MCF 10A (cell line): Measurements from ENCODE around the gene NOD2. TPM values are rescaled to one million over a fixed set of nuclear protein-coding genes. Genes with fewer than 3 reads are reported as not detected.

ENCODE experiments used
- BruUV-seq: library from RNA; stranded (reverse); fragments of 400-500 nt; replicated peaks from 2 replicates; lab custom pipeline; 2021; lab: Mats Ljungman, UMichigan
- CTCF ChIA-PET: fragments of 300-600 bp; sonication (Branson Sonifier 250); formaldehyde crosslinking; extraction: SDS; loops from one replicate; lab custom pipeline; 2021; ENCODE audit warnings: antibody characterized with exemption, inconsistent platforms; lab: Yijun Ruan, JAX
- POLR2A ChIA-PET: fragments of 300-600, 350-650 bp; sonication (Branson Sonifier 250); formaldehyde crosslinking; extraction: SDS; loops from one replicate; lab custom pipeline; 2020; ENCODE audit warnings: antibody characterized with exemption, inconsistent platforms; lab: Yijun Ruan, JAX
- DNase-seq: peaks from one replicate; pipeline ENCODE4 v3.0.0-alpha.2; 2018; ENCODE audit not compliant: unreplicated experiment
- H3K27ac Mint-ChIP-seq: one replicate; pipeline ENCODE4 v1.8.0; 2022; ENCODE audit warnings: mild to moderate bottlenecking, low read depth, mixed read lengths; ENCODE audit not compliant: unreplicated experiment
- H3K27me3 Mint-ChIP-seq: one replicate; pipeline ENCODE4 v1.8.0; 2022; ENCODE audit warnings: mixed read lengths; ENCODE audit not compliant: insufficient read depth, unreplicated experiment
- H3K36me3 Mint-ChIP-seq: one replicate; pipeline ENCODE4 v1.8.0; 2022; ENCODE audit warnings: mild to moderate bottlenecking, moderate library complexity, mixed read lengths; ENCODE audit not compliant: insufficient read depth, unreplicated experiment
- H3K4me1 Mint-ChIP-seq: one replicate; pipeline ENCODE4 v1.8.0; 2022; ENCODE audit warnings: mixed read lengths; ENCODE audit not compliant: insufficient read depth, unreplicated experiment
- H3K4me3 Mint-ChIP-seq: one replicate; pipeline ENCODE4 v1.8.0; 2022; ENCODE audit warnings: mild to moderate bottlenecking, moderate library complexity, mixed read lengths; ENCODE audit not compliant: unreplicated experiment
- H3K9me3 Mint-ChIP-seq: one replicate; pipeline ENCODE4 v1.8.0; 2022; ENCODE audit warnings: mixed read lengths; ENCODE audit not compliant: unreplicated experiment
- intact Hi-C: fragments of 100-400 bp; cut with micrococcal nuclease; formaldehyde crosslinking; loops from 2 replicates; pipeline ENCODE4 v1.14.1; 2022
- total RNA-seq: library from RNA; stranded (reverse); gene quantifications from 2 replicates; pipeline ENCODE4 v1.2.3, GENCODE V29; 2022
- TF ChIP-seq, protein P1 (sequence below): fragments of 200-600 bp; IDR thresholded peaks from one replicate; pipeline ENCODE4 v1.8.0; 2022; ENCODE audit warnings: antibody characterized with exemption, mild to moderate bottlenecking; ENCODE audit not compliant: unreplicated experiment

The NOD2 gene
- total RNA-seq, 1 experiment from 2014 or later: 1.7 TPM

DNA sequence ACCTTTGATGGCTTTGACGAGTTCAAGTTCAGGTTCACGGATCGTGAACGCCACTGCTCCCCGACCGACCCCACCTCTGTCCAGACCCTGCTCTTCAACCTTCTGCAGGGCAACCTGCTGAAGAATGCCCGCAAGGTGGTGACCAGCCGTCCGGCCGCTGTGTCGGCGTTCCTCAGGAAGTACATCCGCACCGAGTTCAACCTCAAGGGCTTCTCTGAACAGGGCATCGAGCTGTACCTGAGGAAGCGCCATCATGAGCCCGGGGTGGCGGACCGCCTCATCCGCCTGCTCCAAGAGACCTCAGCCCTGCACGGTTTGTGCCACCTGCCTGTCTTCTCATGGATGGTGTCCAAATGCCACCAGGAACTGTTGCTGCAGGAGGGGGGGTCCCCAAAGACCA, 17.6 kb downstream of the NOD2 start:
- H3K27me3 Mint-ChIP-seq: no peaks in the 10 kb centered on the region
- BruUV-seq: no TSS peak
- no peaks in the 10 kb centered on the region for H3K4me1 Mint-ChIP-seq
- intact Hi-C loops: no loop called here
- no peak overlapping the region for H3K4me3 Mint-ChIP-seq
- ChIA-PET CTCF (no interaction called here), POLR2A (no interaction called here)
- no peak for DNase-seq
- TF ChIP-seq, protein P1, sequence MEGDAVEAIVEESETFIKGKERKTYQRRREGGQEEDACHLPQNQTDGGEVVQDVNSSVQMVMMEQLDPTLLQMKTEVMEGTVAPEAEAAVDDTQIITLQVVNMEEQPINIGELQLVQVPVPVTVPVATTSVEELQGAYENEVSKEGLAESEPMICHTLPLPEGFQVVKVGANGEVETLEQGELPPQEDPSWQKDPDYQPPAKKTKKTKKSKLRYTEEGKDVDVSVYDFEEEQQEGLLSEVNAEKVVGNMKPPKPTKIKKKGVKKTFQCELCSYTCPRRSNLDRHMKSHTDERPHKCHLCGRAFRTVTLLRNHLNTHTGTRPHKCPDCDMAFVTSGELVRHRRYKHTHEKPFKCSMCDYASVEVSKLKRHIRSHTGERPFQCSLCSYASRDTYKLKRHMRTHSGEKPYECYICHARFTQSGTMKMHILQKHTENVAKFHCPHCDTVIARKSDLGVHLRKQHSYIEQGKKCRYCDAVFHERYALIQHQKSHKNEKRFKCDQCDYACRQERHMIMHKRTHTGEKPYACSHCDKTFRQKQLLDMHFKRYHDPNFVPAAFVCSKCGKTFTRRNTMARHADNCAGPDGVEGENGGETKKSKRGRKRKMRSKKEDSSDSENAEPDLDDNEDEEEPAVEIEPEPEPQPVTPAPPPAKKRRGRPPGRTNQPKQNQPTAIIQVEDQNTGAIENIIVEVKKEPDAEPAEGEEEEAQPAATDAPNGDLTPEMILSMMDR: no peak
- H3K27ac Mint-ChIP-seq: no peak overlapping the region
- peaks cover under 1% of the 10 kb centered on the region for H3K9me3 Mint-ChIP-seq
- H3K36me3 Mint-ChIP-seq: no peaks in the 10 kb centered on the region

DNA sequence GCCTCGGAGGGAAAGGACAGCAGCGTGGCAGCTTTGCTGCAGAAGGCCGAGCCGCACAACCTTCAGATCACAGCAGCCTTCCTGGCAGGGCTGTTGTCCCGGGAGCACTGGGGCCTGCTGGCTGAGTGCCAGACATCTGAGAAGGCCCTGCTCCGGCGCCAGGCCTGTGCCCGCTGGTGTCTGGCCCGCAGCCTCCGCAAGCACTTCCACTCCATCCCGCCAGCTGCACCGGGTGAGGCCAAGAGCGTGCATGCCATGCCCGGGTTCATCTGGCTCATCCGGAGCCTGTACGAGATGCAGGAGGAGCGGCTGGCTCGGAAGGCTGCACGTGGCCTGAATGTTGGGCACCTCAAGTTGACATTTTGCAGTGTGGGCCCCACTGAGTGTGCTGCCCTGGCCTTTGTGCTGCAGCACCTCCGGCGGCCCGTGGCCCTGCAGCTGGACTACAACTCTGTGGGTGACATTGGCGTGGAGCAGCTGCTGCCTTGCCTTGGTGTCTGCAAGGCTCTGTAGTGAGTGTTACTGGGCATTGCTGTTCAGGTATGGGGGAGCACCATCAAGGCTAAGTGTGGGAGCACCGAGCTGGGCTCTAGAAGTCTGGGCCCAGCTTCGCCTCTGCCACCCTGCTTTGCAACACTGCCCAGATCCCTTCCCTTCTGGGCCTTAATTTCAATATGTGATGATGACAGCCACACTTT, 18.6 kb downstream of the NOD2 start:
- H3K4me1 Mint-ChIP-seq: no peaks in the 10 kb centered on the region
- no peaks in the 10 kb centered on the region for H3K36me3 Mint-ChIP-seq
- POLR2A ChIA-PET: no interaction called here
- H3K27me3 Mint-ChIP-seq: no peaks in the 10 kb centered on the region
- BruUV-seq: no TSS peak
- CTCF ChIA-PET: no interaction called here
- TF ChIP-seq, protein P1: no peak
- no peaks in the 10 kb centered on the region for H3K9me3 Mint-ChIP-seq
- intact Hi-C loops: no loop called here
- DNase-seq: no peak
- no peak overlapping the region for H3K27ac Mint-ChIP-seq
- H3K4me3 Mint-ChIP-seq: no peak overlapping the region

DNA sequence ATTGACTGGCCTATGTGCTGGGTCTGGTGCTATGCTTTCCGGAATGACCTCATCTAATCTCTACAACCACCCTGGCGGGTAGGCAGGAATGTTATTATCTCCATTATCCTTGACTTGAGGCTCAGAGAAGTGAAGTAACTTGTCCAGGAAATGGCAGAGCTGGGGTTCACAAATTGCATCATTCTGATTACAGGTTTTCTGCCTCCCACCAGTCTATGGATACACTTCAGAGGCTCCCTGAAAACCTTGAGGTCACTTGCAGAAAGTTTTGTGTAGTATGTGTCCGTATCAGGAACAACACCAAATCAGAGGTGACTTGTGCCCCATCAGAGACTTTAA, 19.1 kb downstream of the NOD2 start:
- ChIA-PET CTCF (no interaction called here), POLR2A (no interaction called here)
- no peaks in the 10 kb centered on the region for H3K27me3 Mint-ChIP-seq
- no peaks in the 10 kb centered on the region for H3K9me3 Mint-ChIP-seq
- H3K4me1 Mint-ChIP-seq: no peaks in the 10 kb centered on the region
- H3K36me3 Mint-ChIP-seq: no peaks in the 10 kb centered on the region
- H3K4me3 Mint-ChIP-seq: no peak overlapping the region
- H3K27ac Mint-ChIP-seq: no peak overlapping the region
- BruUV-seq: no TSS peak
- intact Hi-C loops: no loop called here
- DNase-seq: no peak
- TF ChIP-seq, protein P1: no peak

DNA sequence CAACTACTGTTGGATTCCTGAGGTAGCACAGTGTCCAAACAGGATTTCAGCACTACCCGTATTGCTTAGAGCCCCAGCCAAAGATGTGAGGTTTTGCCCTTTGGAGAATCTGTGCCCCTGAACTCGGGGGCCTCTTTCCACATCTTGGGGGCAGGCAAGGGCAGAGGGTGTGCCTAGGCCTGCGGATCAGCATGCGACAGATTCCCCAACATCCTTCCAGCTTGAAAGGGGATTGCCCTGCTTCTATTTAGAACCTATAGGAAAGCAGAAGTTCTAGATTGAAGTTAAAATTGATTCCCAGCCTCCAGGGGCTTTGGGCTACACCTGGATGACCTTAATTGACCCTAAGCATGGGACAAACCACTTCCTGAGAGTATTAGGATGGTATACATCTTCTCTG, 19.6 kb downstream of the NOD2 start:
- Mint-ChIP-seq H3K4me1 (no peaks in the 10 kb centered on the region), H3K27ac (no peak overlapping the region), H3K9me3 (no peaks in the 10 kb centered on the region), H3K4me3 (no peak overlapping the region), H3K27me3 (no peaks in the 10 kb centered on the region), H3K36me3 (no peaks in the 10 kb centered on the region)
- no peak for DNase-seq
- ChIA-PET CTCF (no interaction called here), POLR2A (interaction anchor here (0.7 kb wide), 2 partner anchors 687 to 1318 kb away, joined by 3 read pairs; no protein-coding TSS in a partner anchor)
- TF ChIP-seq, protein P1: no peak
- BruUV-seq: no TSS peak
- intact Hi-C loops: no loop called here
